Liver (tissue), 9 donors: ENCODE data around the gene NECTIN1. TPM values are rescaled to one million over a fixed set of nuclear protein-coding genes. Genes with fewer than 3 reads are reported as not detected.

Source experiments
- DNase-seq: peaks from one replicate; pipeline ENCODE4 v3.0.0-alpha.2; 2017; ENCODE audit warnings: low spot score
- H3K27ac ChIP-seq, 2 donors: one replicate each; pipeline ENCODE4 v1.7.0; 2013; ENCODE audit warnings: inconsistent platforms in 2 of 2, low read length in 2 of 2, control low read depth in 1 of 2, low read depth in 1 of 2, mild to moderate bottlenecking in 1 of 2
- H3K27me3 ChIP-seq, 4 donors: one replicate each; pipeline versions ENCODE4 v1.6.1 to v1.7.0; 2013; ENCODE audit warnings: low read length in 3 of 4, inconsistent platforms in 1 of 4, mild to moderate bottlenecking in 1 of 4, moderate library complexity in 1 of 4; ENCODE audit not compliant: control insufficient read depth in 4 of 4, insufficient read depth in 4 of 4
- H3K36me3 ChIP-seq, 4 donors: one replicate each; pipeline versions ENCODE4 v1.6.1 to v1.7.0; 2013; ENCODE audit warnings: low read length in 3 of 4, mild to moderate bottlenecking in 3 of 4, low read depth in 1 of 4, moderate library complexity in 1 of 4; ENCODE audit not compliant: control insufficient read depth in 4 of 4, insufficient read depth in 3 of 4
- H3K4me1 ChIP-seq, 4 donors: one replicate each; pipeline versions ENCODE4 v1.6.1 to v1.7.0; 2013; ENCODE audit warnings: low read length in 3 of 4, mild to moderate bottlenecking in 3 of 4, moderate library complexity in 1 of 4; ENCODE audit not compliant: control insufficient read depth in 4 of 4, insufficient read depth in 4 of 4
- H3K4me3 ChIP-seq, 3 donors: one replicate each; pipeline versions ENCODE4 v1.6.1 to v1.7.0; 2013; ENCODE audit warnings: low read length in 3 of 3, control low read depth in 1 of 3, low read depth in 1 of 3, mild to moderate bottlenecking in 1 of 3
- H3K9ac ChIP-seq, 2 donors: one replicate each; pipeline ENCODE4 v1.7.0; 2013; ENCODE audit warnings: low read length in 2 of 2, mild to moderate bottlenecking in 2 of 2, moderate library complexity in 2 of 2, control low read depth in 1 of 2, low read depth in 1 of 2
- H3K9me3 ChIP-seq, 4 donors: one replicate each; pipeline versions ENCODE4 v1.6.1 to v1.7.0; 2013; ENCODE audit warnings: low read length in 3 of 4; ENCODE audit not compliant: control insufficient read depth in 4 of 4
- ATF3 ChIP-seq: IDR thresholded peaks from 2 replicates; pipeline ENCODE4 v1.6.1; 2016; ENCODE audit warnings: antibody characterized with exemption
- CTCF ChIP-seq: fragments of 150-350 bp; IDR thresholded peaks from 2 replicates; pipeline ENCODE4 v1.5.1; 2017; ENCODE audit warnings: improper control_type of control experiment, low read depth, low read length; ENCODE audit not compliant: missing input control
- FOXA1 ChIP-seq: IDR thresholded peaks from 2 replicates; pipeline ENCODE4 v1.6.1; 2016; ENCODE audit warnings: antibody characterized with exemption
- FOXA2 ChIP-seq: IDR thresholded peaks from 2 replicates; pipeline ENCODE4 v1.6.1; 2016; ENCODE audit warnings: antibody characterized with exemption
- GABPA ChIP-seq, 2 donors: IDR thresholded peaks in 1 of 2; conservative IDR thresholded peaks in 1 of 2; 2 replicates each; pipeline ENCODE4 v1.6.1; 2016; ENCODE audit warnings: antibody characterized with exemption in 2 of 2, mild to moderate bottlenecking in 1 of 2, moderate library complexity in 1 of 2
- HNF4A ChIP-seq, 2 donors: conservative IDR thresholded peaks; 2 replicates each; pipeline ENCODE4 v1.6.1; 2016; ENCODE audit warnings: antibody characterized with exemption in 2 of 2, mild to moderate bottlenecking in 2 of 2
- HNF4G ChIP-seq: IDR thresholded peaks from 2 replicates; pipeline ENCODE4 v1.6.1; 2016; ENCODE audit warnings: antibody characterized with exemption
- MAX ChIP-seq: IDR thresholded peaks from 2 replicates; pipeline ENCODE4 v1.6.1; 2016; ENCODE audit warnings: antibody characterized with exemption
- NR2F2 ChIP-seq: IDR thresholded peaks from 2 replicates; pipeline ENCODE4 v1.6.1; 2016; ENCODE audit warnings: antibody characterized with exemption
- REST ChIP-seq: IDR thresholded peaks from 2 replicates; pipeline ENCODE4 v1.6.1; 2016; ENCODE audit warnings: antibody characterized with exemption, mild to moderate bottlenecking
- RXRA ChIP-seq, 2 donors: IDR thresholded peaks; 2 replicates each; pipeline ENCODE4 v1.6.1; 2017 to 2018; ENCODE audit warnings: antibody characterized with exemption in 2 of 2, mild to moderate bottlenecking in 1 of 2
- SP1 ChIP-seq: IDR thresholded peaks from 2 replicates; pipeline ENCODE4 v1.6.1; 2018; ENCODE audit warnings: antibody characterized with exemption, mild to moderate bottlenecking
- TAF1 ChIP-seq: conservative IDR thresholded peaks from 2 replicates; pipeline ENCODE4 v1.6.1; 2016; ENCODE audit warnings: antibody characterized with exemption, mild to moderate bottlenecking
- YY1 ChIP-seq: IDR thresholded peaks from 2 replicates; pipeline ENCODE4 v1.6.1; 2016; ENCODE audit warnings: antibody characterized with exemption, mild to moderate bottlenecking
- WGBS: extraction: QIAGEN DNeasy Blood & Tissue Kit; methylation state at CpG from one replicate; pipeline ENCODE4 v1.1.7; 2013; 5-methylcytosine and 5-hydroxymethylcytosine counted together
- polyA plus RNA-seq, 2 donors: library from polyadenylated mRNA; stranded (reverse) in 1 of 2; unstranded in 1 of 2; fragments of 200-250 nt in 1 of 2; fragments of >200 nt in 1 of 2; fragmentation: Nextera tagmentation in 1 of 2; extraction: Ambion mirVana in 1 of 2; gene quantifications; one replicate each; pipeline versions ENCODE4 v1.2.1 to v1.2.3, GENCODE V29; 2013 to 2015
- total RNA-seq, 2 donors: library from RNA; depleted of rRNA; stranded (reverse); fragments of >200 nt; gene quantifications; one replicate each; pipeline ENCODE4 v1.2.3, GENCODE V29; 2014
- donor health status: healthy.
- donor health status: healthy.
- donor health status: healthy.
- donor health status: healthy.
- donor health status: healthy.

NECTIN1 gene
- total and polyA plus RNA-seq, 4 donors: 0.69 to 7.7 (median 5.0) TPM

- TF ChIP-seq REST (no peak), FOXA1 (no peak)
Observed at GRCh38 chr11:119640541-119640940, 88.5 kb downstream of the NECTIN1 start (continued).

- Histone ChIP-seq H3K27me3 (no peaks in the 10 kb centered on the region), H3K27ac (no peak overlapping the region), H3K36me3 (no peaks in the 10 kb centered on the region), H3K4me1 (peaks cover 0 to 8% (median 5%) of the 10 kb centered on the region in 4 donors), H3K9me3 (no peaks in the 10 kb centered on the region), H3K4me3 (no peak overlapping the region), H3K9ac (no peak overlapping the region)
- no peak for TF ChIP-seq FOXA2
- WGBS: 63% methylated on average over 11 of the region's 11 CpGs
- DNase-seq: no peak
Observed at GRCh38 chr11:119639642-119640205, 89.3 kb downstream of the NECTIN1 start.

GRCh38 chr11:119638851-119639250 is 90.1 kb downstream of the NECTIN1 start:
- Histone ChIP-seq H3K4me3 (no peak overlapping the region), H3K36me3 (no peaks in the 10 kb centered on the region), H3K9ac (no peak overlapping the region), H3K27ac (no peak overlapping the region), H3K9me3 (no peaks in the 10 kb centered on the region), H3K4me1 (no peaks in the 10 kb centered on the region), H3K27me3 (no peaks in the 10 kb centered on the region)
- 78% methylated on average over 11 of the region's 11 CpGs for WGBS
- DNase-seq: no peak
- TF ChIP-seq HNF4A (conservative IDR thresholded peaks at IDR 0.05) (no peak), YY1 (no peak), RXRA (IDR thresholded peaks at IDR 0.05) (no peak), TAF1 (no peak), CTCF (no peak)

GRCh38 chr11:119637481-119637880 is 91.5 kb downstream of the NECTIN1 start:
- 82% methylated on average over 4 of the region's 4 CpGs for WGBS
- no peak overlapping the region for H3K4me3 ChIP-seq
- TF ChIP-seq REST (no peak), FOXA2 (no peak), GABPA (IDR thresholded peaks at IDR 0.05 in 1 of 2, conservative IDR thresholded peaks at IDR 0.05 in 1 of 2) (no peak), NR2F2 (no peak), ATF3 (no peak), YY1 (no peak), SP1 (no peak), MAX (no peak), TAF1 (no peak), RXRA (IDR thresholded peaks at IDR 0.05) (no peak), HNF4G (no peak)

More at GRCh38 chr11:119637481-119637880, 91.5 kb downstream of the NECTIN1 start:
- no peak overlapping the region for H3K9ac ChIP-seq
- no peaks in the 10 kb centered on the region for H3K36me3 ChIP-seq
- no peaks in the 10 kb centered on the region for H3K27me3 ChIP-seq
- no peak overlapping the region for H3K27ac ChIP-seq
- DNase-seq: no peak
- H3K9me3 ChIP-seq: no peaks in the 10 kb centered on the region
- H3K4me1 ChIP-seq: no peaks in the 10 kb centered on the region
